Amygdala (tissue), 56 donors: ENCODE results near the gene CAMSAP2.

Source experiments
- DNase-seq, 56 donors: peaks; one replicate each; lab custom pipeline; 2025; lab: John Stamatoyannopoulos, UW

The CAMSAP2 gene

DNA sequence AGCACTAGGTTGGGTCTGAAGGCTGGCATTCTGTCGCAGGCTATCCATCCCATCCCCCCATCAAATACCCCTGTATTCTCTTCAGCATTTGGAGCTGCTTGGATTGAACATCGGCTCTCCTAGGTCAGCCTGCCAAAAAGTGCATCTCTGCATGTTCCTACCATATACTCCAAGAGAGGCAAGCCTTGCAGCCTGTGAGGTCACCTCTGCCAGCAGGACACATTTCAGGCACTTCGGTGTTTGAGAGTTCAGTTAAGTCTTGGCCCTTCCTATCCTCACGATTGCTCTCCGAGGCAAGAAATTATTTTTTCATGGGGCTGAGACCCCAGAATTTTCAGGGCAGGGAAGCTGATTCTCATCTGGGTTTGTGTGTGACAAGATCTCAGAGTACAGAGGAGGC lies 136.7 kb downstream of the CAMSAP2 start:
- DNase-seq: no peak

- no peak for DNase-seq
Observed at GRCh38 chr1:200877010-200877409, 138.3 kb downstream of the CAMSAP2 start.

DNA sequence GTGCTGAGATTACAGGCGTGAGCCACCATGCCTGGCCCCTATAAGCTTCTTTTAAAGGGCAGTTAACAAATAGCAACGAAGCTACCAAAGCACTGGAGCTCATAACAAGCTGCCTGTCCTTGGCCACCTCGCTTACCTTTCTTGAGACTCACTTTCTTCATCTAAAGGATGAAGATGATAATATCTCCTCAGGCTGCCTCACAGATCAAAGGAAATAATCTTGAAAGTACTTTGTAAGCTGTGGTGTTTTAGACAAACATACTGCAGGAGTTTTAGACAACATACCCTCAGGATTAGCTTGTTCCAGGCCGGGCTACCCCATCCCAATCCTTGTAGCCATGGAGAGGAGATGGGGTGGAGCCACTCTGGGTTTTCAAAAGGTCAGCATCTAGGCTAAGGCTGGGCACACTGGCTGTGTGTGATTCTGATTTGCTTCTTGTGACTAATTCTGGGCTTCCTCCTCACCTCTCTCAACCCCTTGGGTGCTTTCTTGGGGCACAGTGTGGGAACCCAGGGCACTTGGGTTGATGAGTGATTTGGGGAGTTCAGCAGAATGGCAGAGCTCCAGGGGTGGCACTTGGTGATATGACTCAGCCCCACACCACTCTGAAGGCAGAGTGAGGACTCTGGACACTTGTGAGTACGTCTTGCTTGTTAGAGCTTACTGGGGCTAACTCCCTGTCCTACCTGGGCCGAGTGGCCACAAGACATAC lies 139.3 kb downstream of the CAMSAP2 start:
- DNase-seq: no peak

DNA sequence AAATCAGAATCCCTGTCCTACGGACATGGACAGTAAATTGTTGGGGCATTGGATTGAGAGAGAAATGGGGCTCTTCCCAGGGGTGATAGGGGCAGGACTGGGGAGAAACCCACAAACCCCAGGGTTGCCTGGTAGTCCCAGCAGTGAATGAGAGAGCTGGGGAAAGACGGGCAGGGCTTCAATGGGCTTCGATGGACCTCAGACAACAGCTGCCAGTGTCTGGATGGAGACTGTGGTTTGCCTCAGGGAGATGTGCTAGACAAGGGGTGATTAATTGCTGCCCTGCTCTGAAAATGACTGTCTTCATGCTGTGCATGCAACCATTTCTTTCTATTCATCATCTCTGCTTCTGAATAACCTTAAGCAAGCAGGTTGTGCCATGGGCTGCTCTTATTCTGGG lies 141.5 kb downstream of the CAMSAP2 start:
- DNase-seq: no peak

- DNase-seq: no peak
Observed at GRCh38 chr1:200883118-200883517, 144.4 kb downstream of the CAMSAP2 start.

DNA sequence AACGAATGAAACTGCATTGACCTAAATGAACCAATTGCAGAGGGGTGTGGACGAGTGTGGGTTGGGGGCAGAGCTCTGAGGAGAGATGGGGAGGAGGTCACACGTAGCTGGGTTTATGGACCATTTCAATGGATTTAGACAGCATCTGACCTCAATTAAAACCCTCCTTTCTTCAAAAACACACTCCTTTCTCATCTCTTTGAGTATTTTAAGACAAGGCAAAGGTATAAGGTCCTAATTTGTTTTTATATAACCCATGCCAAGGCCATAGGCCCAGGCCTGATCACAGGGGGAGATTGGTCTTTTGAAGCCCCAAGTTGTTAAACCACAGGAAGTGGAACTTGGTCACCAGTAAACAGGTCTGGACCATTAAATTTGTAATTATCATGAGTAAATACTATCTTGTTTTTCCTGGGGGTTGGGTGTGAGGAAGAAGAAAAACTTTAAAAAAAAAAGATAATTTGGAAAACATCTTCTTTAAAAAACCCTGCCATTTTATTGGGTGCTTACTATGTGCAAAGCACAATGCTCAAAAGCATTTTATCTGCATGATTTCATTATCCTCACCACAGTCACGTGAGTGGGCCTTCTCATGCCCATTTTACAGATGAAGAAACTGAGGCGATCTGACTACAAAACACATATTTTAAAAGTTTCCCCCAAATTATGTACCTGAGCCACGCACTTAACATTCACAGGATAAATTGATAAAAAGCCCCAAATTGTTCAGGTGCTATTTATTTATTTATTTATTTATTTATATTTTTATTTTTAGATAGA lies 147.1 kb downstream of the CAMSAP2 start:
- DNase-seq: no peak

DNA sequence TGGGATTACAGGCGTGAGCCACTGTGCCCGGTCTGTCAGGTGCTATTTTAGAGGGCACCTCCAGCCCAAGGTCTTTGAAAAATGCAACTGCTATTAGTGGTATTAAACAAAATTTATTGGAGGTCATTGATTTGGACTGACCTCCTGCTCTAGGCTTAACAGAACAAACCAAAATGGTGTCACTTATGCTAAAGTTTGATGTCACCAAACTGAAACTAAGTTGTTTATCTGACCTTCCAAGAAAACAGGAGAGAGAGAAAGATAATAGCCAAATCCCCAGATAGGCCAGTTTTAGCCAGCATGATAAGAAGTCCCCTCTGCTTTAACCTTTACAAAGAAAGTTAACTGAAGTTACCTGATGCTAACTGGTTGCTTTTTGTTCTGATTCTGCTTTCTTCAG lies 147.9 kb downstream of the CAMSAP2 start:
- DNase-seq: no peak

GRCh38 chr1:200887036-200887435 lies 148.3 kb downstream of the CAMSAP2 start:
- DNase-seq: no peak

DNA sequence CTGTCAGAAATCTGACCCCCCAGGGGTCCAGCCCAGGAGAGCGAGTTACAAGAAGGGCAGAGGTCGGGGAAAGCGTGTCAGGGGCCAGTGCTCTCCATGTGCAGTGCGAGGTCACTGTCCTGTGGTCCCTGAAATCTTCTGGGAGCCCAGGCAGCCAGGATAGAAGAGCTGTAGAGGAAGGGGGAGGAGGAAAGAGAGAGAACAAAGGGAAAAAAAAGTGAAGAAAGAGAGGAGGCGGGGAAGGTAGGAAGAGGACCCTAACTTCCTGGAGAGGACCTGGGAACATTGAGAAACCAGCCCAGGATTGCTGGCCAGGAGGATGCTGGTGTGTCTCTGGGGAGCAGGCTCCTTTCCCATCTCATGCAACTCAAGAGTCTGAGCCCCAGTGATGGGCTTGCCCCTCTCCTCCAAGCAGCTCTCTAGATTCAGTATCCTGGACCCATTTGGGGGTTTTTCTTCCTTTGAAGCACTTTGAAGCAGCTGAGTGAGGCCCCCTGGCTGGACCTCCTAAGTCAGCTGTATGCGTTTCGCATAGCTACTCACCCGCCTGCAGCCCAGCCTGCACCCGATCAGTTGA lies 149.2 kb downstream of the CAMSAP2 start:
- DNase-seq: no peak

DNA sequence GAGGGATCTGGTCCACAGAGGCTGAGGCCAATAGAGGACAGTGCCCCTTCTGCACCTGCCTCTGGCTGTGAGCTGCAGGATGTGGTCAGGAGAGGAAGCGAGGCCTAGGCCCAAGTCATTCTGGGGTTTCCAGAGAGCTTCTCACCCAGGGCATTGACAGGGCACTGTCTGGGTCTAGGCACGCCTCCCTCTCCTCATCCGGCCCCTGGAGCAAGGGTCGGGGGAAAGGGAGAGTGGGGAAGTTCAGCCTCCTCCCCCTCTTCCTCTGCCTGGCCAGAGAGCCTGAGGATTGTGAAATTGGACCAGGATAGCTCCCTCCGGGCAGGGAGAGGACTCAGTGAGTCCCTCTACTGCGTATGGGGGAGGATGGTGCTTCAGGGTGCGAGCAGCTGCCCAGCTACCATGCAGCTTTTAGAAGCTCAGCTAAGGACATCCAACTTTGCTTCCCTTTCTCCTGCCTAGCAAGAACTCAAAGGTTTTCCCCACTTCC lies 149.7 kb downstream of the CAMSAP2 start:
- DNase-seq: no peak

GRCh38 chr1:200889571-200889970 lies 150.9 kb downstream of the CAMSAP2 start:
- no peak for DNase-seq

DNA sequence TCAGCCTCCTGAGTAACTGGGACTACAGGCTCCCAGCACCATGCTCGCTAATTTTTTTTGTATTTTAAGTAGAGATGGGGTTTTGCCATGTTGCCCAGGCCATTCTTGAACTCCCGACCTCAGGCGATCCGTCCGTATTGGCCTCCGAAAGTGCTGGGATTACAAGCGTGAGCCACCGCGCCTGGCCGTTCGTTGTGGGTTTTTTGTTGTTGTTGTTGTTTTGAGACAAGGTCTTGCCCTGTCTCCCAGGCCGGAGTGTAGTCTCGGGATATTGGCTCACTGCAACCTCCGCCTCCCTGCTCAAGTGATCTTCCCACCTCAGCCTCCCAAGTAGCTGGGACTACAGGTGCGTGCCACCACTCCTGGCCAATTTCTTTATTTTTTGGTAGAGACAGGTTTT lies 151.3 kb downstream of the CAMSAP2 start:
- no peak for DNase-seq

- DNase-seq: peak in 11 of 56 donors; percentile 19 to 60 (median 40)
Observed at GRCh38 chr1:200890818-200891773, 152.4 kb downstream of the CAMSAP2 start.

DNA sequence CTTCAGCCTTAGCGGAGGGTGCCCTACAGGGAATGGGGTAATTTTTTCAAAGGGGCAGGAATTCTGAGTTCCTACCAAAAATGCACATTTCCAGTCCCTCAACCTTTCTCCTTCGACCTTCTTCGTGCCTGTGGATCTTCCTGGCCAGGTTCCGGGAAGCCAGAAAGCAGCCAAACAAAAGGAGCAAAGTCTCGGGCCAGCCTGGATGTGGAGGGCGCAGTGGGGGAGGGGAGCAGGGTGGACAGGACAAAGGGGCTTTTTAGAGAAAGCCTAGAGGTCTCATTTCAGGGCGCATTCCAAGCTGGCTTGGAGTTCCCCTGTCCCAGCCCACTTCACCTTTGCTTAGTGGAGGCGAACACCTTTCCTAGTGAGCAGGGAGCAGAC lies 153.1 kb downstream of the CAMSAP2 start:
- peak in 2 of 56 donors; percentile 6 to 36 for DNase-seq

DNA sequence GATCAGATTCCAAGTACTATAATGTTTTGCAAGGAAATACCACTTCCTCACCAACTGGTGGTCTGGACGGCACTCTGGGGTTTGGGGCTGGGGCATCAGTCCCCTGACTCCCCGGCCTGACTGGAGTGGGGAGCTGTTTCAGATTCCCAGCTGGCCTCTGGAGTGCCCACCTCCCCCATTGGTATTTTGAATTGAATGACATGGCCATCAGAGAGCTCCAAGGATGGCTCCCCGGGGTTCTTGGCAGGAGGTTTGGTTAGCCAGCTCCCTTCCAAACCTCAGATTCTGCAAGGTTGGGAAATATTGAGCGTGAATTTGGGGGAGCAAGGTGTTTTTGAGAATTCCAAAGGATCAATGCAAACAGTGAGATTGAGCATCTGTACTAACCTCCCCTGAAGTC lies 153.9 kb downstream of the CAMSAP2 start:
- no peak for DNase-seq

DNA sequence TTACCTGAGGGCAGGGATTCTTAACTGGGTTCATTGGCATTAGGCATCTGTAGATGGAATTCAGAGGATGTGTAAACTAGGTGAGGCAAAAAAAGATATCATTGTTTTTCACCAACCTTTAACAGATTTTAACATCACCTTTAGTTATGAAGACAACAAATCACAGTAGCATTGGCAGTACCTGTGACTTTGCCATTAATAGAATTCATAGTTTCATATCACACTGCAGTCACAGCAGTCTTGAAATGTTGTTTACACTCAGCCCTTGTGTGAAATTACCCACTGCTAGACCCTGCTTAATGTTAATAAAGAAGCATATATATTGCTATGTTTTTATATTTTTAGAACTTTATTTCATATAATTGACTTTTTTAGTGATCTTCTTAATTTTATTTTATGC lies 154.3 kb downstream of the CAMSAP2 start:
- no peak for DNase-seq

GRCh38 chr1:200893411-200893901 lies 154.8 kb downstream of the CAMSAP2 start:
- no peak for DNase-seq

DNA sequence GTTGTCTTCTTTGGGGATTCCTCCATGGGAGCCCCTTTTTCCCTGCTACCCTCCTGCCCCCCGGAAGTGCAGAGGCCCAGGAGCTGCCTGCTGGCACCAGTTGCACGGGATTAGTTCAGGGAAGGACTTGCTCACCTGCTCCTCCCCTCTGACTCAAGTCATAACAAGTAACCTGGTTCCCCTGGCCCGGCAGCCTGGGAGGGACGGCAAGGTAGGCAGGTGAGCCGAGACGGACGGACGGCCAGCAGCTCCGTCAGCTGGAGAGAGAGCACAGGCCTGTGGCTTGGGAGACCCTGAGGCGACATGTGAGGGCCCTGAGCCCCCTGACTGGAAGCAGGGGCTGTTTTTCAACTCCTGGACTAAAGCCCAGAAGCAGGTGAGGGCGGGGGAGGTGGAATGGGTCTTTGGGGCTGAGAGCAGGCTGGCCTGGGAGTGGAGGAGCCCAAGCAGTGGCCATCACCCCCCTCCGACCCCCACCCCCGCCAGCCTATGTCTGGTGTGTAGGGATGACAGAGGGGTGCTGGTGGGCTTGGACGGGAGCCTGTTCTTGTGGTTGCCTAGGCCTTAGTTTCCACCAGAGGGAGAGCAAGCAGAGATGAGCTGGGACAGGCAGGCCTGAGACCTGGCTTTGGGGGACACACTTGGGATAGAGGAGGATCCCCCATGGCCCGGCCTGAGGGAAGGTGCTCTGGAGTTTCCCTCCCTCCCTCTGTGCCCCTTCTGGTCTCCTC lies 156.2 kb downstream of the CAMSAP2 start, which contains the start of gene INAVA:
INAVA (plus strand) TSS at position 189 of the 731 bp plus-strand sequence. CDS start 3,501 bp downstream, outside the sequence.
- no peak for DNase-seq

DNA sequence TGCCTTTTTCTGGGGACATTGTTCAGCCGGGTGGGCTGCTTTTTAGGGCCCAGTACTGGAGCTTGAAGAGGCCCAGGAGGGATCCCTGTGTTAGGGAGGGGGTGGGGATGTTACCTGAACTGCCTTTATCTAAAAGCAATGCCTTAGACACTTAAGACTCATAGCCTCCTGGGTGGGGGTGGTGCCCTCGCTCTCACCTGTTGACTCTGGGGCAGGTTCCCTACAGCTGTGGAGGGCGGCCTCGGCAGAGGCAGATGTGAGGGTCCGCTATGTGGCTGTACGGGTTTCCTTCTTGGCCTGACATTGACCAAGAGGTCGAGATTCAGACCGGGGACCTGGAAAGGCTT lies 156.7 kb downstream of the CAMSAP2 start:
- DNase-seq: no peak
